ENCODE measurements around the gene TMEM201.

TMEM201 gene

DNA sequence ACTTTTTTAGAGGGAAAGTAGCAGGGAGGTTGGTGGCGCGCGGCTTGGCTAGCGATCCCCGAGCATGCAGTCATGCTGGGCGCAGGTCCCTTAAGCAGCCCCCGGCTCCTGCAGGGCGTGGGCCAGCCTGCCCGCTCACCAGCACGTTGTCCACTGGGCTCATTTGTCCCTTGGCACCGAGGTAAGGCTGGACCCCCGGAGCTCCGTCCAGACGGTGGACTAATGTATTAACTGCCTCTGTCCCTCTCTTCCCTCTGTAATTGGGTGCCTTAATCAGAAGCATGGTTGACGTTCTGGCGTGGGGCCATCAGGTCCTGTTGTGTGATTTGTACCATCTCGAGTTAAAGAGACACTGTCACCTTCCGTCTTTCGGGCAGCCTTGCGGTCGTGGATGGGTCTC lies 17.7 kb downstream of the TMEM201 start:
- no peak for DNase-seq (ENCODE audit: low read depth)
- H3K4me3 ChIP-seq (ENCODE audit: low read length): no peak overlapping the region
- TF ChIP-seq CTCF (conservative IDR thresholded peaks at IDR 0.05; ENCODE audit: low read depth, low read length): no peak

DNA sequence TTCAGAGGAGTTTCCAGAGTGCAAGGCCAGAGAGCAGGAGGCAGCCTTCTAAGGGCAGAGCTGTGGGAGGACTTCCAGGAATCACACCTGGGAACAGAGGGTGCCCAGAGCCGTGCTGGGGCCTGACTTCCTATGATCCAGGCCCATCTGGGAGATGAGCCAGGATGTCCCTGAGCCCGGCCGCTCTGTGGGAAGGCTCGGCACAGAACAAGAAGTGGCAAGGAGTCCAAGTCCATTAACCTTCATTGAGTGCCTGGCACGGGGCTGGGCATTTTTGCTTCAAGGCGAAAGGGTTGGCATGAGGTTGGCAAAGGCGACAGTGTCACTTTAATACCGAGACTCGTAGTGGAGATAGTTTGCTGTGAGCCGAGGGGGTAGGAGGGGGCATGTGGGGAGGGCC lies 18.2 kb downstream of the TMEM201 start:
- TF ChIP-seq CTCF (conservative IDR thresholded peaks at IDR 0.05; ENCODE audit: low read depth, low read length): no peak
- H3K4me3 ChIP-seq (ENCODE audit: low read length): no peak overlapping the region

GRCh38 chr1:9607352-9607751 lies 18.6 kb downstream of the TMEM201 start:
- TF ChIP-seq CTCF (conservative IDR thresholded peaks at IDR 0.05; ENCODE audit: low read depth, low read length): no peak
- no peak for DNase-seq (ENCODE audit: low read depth)
- H3K4me3 ChIP-seq (ENCODE audit: low read length): no peak overlapping the region

More for the DNA sequence above, 18.2 kb downstream of the TMEM201 start:
- no peak for DNase-seq (ENCODE audit: low read depth)

- TF ChIP-seq CTCF (conservative IDR thresholded peaks at IDR 0.05; ENCODE audit: low read depth, low read length): no peak
- no peak for DNase-seq (ENCODE audit: low read depth)
- no peak overlapping the region for H3K4me3 ChIP-seq (ENCODE audit: low read length)
Observed at GRCh38 chr1:9609998-9610397, 21.3 kb downstream of the TMEM201 start.

- no peak overlapping the region for H3K4me3 ChIP-seq (ENCODE audit: low read length)
- DNase-seq (ENCODE audit: low read depth): no peak
- no peak for TF ChIP-seq CTCF (conservative IDR thresholded peaks at IDR 0.05; ENCODE audit: low read depth, low read length)
Observed at GRCh38 chr1:9610548-9610947, 21.8 kb downstream of the TMEM201 start.

- no peak for DNase-seq (ENCODE audit: low read depth)
- no peak for TF ChIP-seq CTCF (conservative IDR thresholded peaks at IDR 0.05; ENCODE audit: low read depth, low read length)
- H3K4me3 ChIP-seq (ENCODE audit: low read length): no peak overlapping the region
Observed at GRCh38 chr1:9611716-9612115, 23.0 kb downstream of the TMEM201 start.

DNA sequence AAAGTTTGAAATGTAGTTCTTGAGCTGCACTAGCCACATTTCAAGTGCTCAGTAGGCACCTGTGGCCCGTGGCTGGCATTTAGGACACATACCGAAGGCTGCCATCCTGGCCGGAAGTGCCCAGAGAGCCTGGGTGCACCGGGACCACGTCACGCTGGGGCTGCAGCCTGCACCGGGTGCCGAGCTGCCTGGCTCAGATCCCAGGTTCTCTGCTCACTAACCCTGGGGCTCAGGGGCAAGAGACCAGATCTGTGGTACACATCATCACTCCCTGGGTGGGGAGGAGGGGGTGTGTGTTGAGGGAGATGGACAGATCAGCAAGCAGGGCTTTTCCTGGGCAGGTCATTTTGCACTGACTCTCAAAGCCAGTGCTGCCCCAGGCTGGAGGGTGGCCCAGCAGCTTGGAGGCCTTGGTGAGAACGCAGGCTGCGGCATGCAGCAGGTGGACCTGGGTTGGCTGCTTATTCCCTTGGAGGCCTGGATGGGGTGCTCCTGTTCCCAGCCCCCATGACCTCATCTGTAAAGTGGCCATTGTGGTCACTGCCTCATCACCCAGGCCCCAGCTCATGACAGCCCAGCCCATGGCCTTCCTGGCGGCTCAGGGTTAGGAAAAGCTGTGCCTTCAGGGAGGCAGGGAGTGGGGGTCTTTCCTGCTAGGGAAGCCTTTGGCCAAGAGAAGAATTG lies 23.6 kb downstream of the TMEM201 start:
- no peak overlapping the region for H3K4me3 ChIP-seq (ENCODE audit: low read length)
- no peak for DNase-seq (ENCODE audit: low read depth)
- TF ChIP-seq CTCF (conservative IDR thresholded peaks at IDR 0.05; ENCODE audit: low read depth, low read length): no peak

All from retinal pigment epithelial cell (primary cell).